CD14-positive monocyte (primary cell): ENCODE data around the gene PIR. TPM values are rescaled to one million over a fixed set of nuclear protein-coding genes. Genes with fewer than 3 reads are reported as not detected.

Experiments used
- DNase-seq, 3 donors: peaks; one replicate each; pipeline ENCODE4 v3.0.0-alpha.2; 2011 to 2022
- H2AFZ ChIP-seq: 2 replicates; pipeline ENCODE4 v1.6.0; 2012; ENCODE audit warnings: mild to moderate bottlenecking, low read depth, low read length, inconsistent platforms; ENCODE audit not compliant: insufficient read depth, poor library complexity, severe bottlenecking
- H3K27ac ChIP-seq, 2 donors: 1 replicate in 1 of 2; 2 replicates in 1 of 2; pipeline ENCODE4 v1.5.1; 2012 to 2013; ENCODE audit warnings: low read length in 2 of 2, control low read depth in 1 of 2, inconsistent platforms in 1 of 2, low read depth in 1 of 2, mild to moderate bottlenecking in 1 of 2
- H3K27me3 ChIP-seq, 2 donors: one replicate each; pipeline versions ENCODE4 v1.6.0 to v1.6.1; 2011 to 2013; ENCODE audit warnings: low read length in 2 of 2; ENCODE audit not compliant: control insufficient read depth in 2 of 2, insufficient read depth in 2 of 2
- H3K36me3 ChIP-seq, 2 donors: replicated peaks in 1 of 2; 1 replicate in 1 of 2; 2 replicates in 1 of 2; pipeline versions ENCODE4 v1.5.1 to v1.6.1; 2012 to 2013; ENCODE audit warnings: low read length in 2 of 2, control low read depth in 1 of 2, inconsistent platforms in 1 of 2, mild to moderate bottlenecking in 1 of 2; ENCODE audit not compliant: insufficient read depth in 2 of 2, control insufficient read depth in 1 of 2
- H3K4me1 ChIP-seq, 2 donors: 1 replicate in 1 of 2; 2 replicates in 1 of 2; pipeline versions ENCODE4 v1.5.1 to v1.6.1; 2012 to 2013; ENCODE audit warnings: low read length in 2 of 2, control low read depth in 1 of 2, inconsistent platforms in 1 of 2, mild to moderate bottlenecking in 1 of 2, moderate library complexity in 1 of 2; ENCODE audit not compliant: insufficient read depth in 2 of 2, control insufficient read depth in 1 of 2
- H3K4me2 ChIP-seq: replicated peaks from 2 replicates; pipeline ENCODE3; 2012; ENCODE audit warnings: low read length, moderate library complexity, mild to moderate bottlenecking; ENCODE audit not compliant: poor library complexity, severe bottlenecking; ENCODE audit errors: extremely low read depth
- H3K4me3 ChIP-seq, 3 experiments: fragments of 200-600 bp in 1 of 3; sonication (generic) in 1 of 3; replicated peaks in 1 of 3; 1 replicate in 2 of 3; 2 replicates in 1 of 3; pipeline ENCODE4 v1.5.1; 2011 to 2013; ENCODE audit warnings: low read length in 3 of 3, mild to moderate bottlenecking in 3 of 3, control low read depth in 2 of 3, low read depth in 2 of 3, inconsistent platforms in 1 of 3, moderate library complexity in 1 of 3
- H3K79me2 ChIP-seq: 2 replicates; pipeline ENCODE4 v1.6.0; 2012; ENCODE audit warnings: mild to moderate bottlenecking, control low read depth, inconsistent platforms, low read length, moderate library complexity; ENCODE audit not compliant: insufficient read depth
- H3K9ac ChIP-seq: 2 replicates; pipeline ENCODE4 v1.6.0; 2017; ENCODE audit warnings: low read length, mild to moderate bottlenecking; ENCODE audit not compliant: insufficient read depth, poor library complexity, severe bottlenecking
- H3K9me3 ChIP-seq, 2 donors: replicated peaks in 1 of 2; 1 replicate in 1 of 2; 2 replicates in 1 of 2; pipeline versions ENCODE4 v1.5.1 to v1.6.1; 2012 to 2013; ENCODE audit warnings: low read length in 2 of 2, control low read depth in 1 of 2; ENCODE audit not compliant: control insufficient read depth in 1 of 2, insufficient read depth in 1 of 2
- H4K20me1 ChIP-seq: 2 replicates; pipeline ENCODE4 v1.6.0; 2012; ENCODE audit warnings: mild to moderate bottlenecking, low read length, control low read depth, moderate library complexity; ENCODE audit not compliant: insufficient read depth
- H3K27ac Mint-ChIP-seq, 7 donors: one replicate each; pipeline ENCODE4 v1.8.0; 2020; ENCODE audit warnings: mild to moderate bottlenecking in 7 of 7, mixed read lengths in 7 of 7, moderate library complexity in 6 of 7, inconsistent platforms in 2 of 7
- H3K27me3 Mint-ChIP-seq, 3 donors: one replicate each; pipeline ENCODE4 v1.8.0; 2021 to 2022; ENCODE audit warnings: low read depth in 3 of 3, mild to moderate bottlenecking in 3 of 3, mixed read lengths in 3 of 3, moderate library complexity in 3 of 3, inconsistent platforms in 1 of 3
- H3K36me3 Mint-ChIP-seq, 2 donors: one replicate each; pipeline ENCODE4 v1.8.0; 2020; ENCODE audit warnings: mixed read lengths in 2 of 2, inconsistent platforms in 1 of 2, mild to moderate bottlenecking in 1 of 2
- H3K4me1 Mint-ChIP-seq: one replicate; pipeline ENCODE4 v1.8.0; 2020; ENCODE audit warnings: mild to moderate bottlenecking, mixed read lengths
- H3K4me3 Mint-ChIP-seq, 2 donors: one replicate each; pipeline ENCODE4 v1.8.0; 2020; ENCODE audit warnings: mild to moderate bottlenecking in 2 of 2, mixed read lengths in 2 of 2, moderate library complexity in 1 of 2
- H3K9me3 Mint-ChIP-seq, 7 donors: one replicate each; pipeline ENCODE4 v1.8.0; 2020 to 2022; ENCODE audit warnings: mixed read lengths in 7 of 7, mild to moderate bottlenecking in 6 of 7, moderate library complexity in 6 of 7, inconsistent platforms in 2 of 7
- CTCF ChIP-seq: fragments of 200-600 bp; IDR thresholded peaks from one replicate; pipeline ENCODE4 v1.8.0; 2022; ENCODE audit warnings: antibody characterized with exemption, mild to moderate bottlenecking
- intact Hi-C, 2 donors: fragments of 100-400 bp; cut with micrococcal nuclease; formaldehyde crosslinking; loops; one replicate each; pipeline versions ENCODE4 v1.15.0 to v1.15.1; 2023
- polyA plus RNA-seq, 3 donors: library from polyadenylated mRNA; depleted of rRNA in 1 of 3; unstranded in 2 of 3; stranded (reverse) in 1 of 3; fragments of 300-500 nt in 2 of 3; fragments of >200 nt in 1 of 3; fragmentation: Illumina TruSeq in 2 of 3; gene quantifications; 1 replicate in 2 of 3; 2 replicates in 1 of 3; pipeline ENCODE4 v1.2.3, GENCODE V29; 2012 to 2021

The PIR gene
- polyA plus RNA-seq, 3 donors = 0.05 to 0.23 TPM; not detected in 1

- H3K4me1 Mint-ChIP-seq = no peaks in the 10 kb centered on the region
- intact Hi-C loops = no loop called here
Observed at GRCh38 chrX:15524417-15524816, 31.3 kb upstream of the PIR start.

GRCh38 chrX:15523088-15523487 is 30.0 kb upstream of the PIR start:
- Histone ChIP-seq H3K4me1 (no peaks in the 10 kb centered on the region), H3K9me3 (no peaks in the 10 kb centered on the region), H3K27ac (no peak overlapping the region), H4K20me1 (no peaks in the 10 kb centered on the region), H3K4me2 (no peak overlapping the region), H3K79me2 (no peaks in the 10 kb centered on the region), H3K36me3 (no peaks in the 10 kb centered on the region), H2AFZ (no peak overlapping the region), H3K27me3 (peaks cover 0 to 67% of the 10 kb centered on the region in 2 donors), H3K9ac (no peak overlapping the region), H3K4me3 (no peak overlapping the region)
- TF ChIP-seq CTCF = no peak
- H3K9me3 Mint-ChIP-seq = peaks cover 0 to 4% (median 0%) of the 10 kb centered on the region in 7 donors
- intact Hi-C loops = no loop called here
- no peak overlapping the region for H3K27ac Mint-ChIP-seq
- H3K36me3 Mint-ChIP-seq = no peaks in the 10 kb centered on the region
- H3K4me3 Mint-ChIP-seq = no peak overlapping the region
- peaks cover 0 to 23% (median 0%) of the 10 kb centered on the region in 3 donors for H3K27me3 Mint-ChIP-seq
- DNase-seq = no peak
- no peaks in the 10 kb centered on the region for H3K4me1 Mint-ChIP-seq

More at GRCh38 chrX:15524417-15524816, 31.3 kb upstream of the PIR start:
- TF ChIP-seq CTCF = no peak
- Histone ChIP-seq H2AFZ (no peak overlapping the region), H3K27me3 (peaks cover 0 to 62% of the 10 kb centered on the region in 2 donors), H3K36me3 (no peaks in the 10 kb centered on the region), H3K79me2 (no peaks in the 10 kb centered on the region), H3K4me3 (no peak overlapping the region), H3K27ac (no peak overlapping the region), H3K9ac (no peak overlapping the region), H3K4me1 (no peaks in the 10 kb centered on the region), H4K20me1 (no peaks in the 10 kb centered on the region), H3K9me3 (no peaks in the 10 kb centered on the region), H3K4me2 (no peak overlapping the region)
- Mint-ChIP-seq H3K36me3 (no peaks in the 10 kb centered on the region), H3K4me3 (no peak overlapping the region), H3K9me3 (peaks cover 0 to 3% (median 0%) of the 10 kb centered on the region in 7 donors), H3K27ac (no peak overlapping the region), H3K27me3 (peaks cover 0 to 30% (median 0%) of the 10 kb centered on the region in 3 donors)
- no peak for DNase-seq
